NCI-H2107 (cell line): ENCODE data around the gene TMEM229A.
"Not testable (repeated sequence)": the region's sequence is repeated elsewhere in the genome, so short reads cannot be mapped to it uniquely, and the experiment has no call there.

ENCODE experiments used
- DNase-seq: peaks from one replicate; lab custom pipeline; 2025; lab: John Stamatoyannopoulos, UW

The TMEM229A gene

GRCh38 chr7:124031919-124032318 is 948 bp downstream of the TMEM229A start:
- no peak for DNase-seq

DNA sequence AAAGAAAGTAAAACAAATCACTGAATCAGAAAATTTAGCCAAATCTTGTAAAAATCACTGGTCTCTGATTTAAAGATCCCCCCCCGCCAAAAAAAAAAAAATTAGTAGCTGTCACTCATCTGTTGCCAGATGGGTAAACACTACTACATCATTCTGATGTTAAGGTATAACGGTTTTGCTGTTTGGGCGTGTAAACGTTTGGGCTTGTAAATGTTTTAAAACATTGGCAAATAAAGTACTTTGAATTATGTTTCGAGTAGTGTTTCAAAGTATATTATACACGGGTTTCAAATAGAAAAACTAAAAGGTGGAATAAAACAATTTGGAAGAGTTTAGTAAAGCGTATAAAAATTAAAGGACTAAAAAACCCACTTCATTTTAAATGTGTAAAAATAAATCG is 1.5 kb downstream of the TMEM229A start:
- DNase-seq: no peak

DNA sequence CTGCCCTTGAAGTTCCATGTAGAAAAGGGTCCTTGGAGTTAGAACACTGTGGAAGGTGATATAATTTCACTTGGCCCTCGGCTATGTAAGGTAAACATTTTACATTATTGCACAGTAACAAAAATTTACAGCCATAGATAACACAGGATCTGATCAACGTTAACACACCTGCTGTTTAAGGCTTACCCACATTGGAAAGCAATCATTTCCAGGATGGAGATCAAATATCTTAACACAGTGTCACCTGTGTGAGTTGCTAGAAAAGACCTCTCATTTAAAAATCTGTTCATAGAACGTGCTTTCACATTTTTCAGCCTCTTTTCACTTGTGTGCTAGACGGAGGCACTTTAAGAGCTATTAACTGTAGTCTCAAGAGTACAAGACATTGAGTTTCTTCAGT is 1.9 kb downstream of the TMEM229A start:
- no peak for DNase-seq

DNA sequence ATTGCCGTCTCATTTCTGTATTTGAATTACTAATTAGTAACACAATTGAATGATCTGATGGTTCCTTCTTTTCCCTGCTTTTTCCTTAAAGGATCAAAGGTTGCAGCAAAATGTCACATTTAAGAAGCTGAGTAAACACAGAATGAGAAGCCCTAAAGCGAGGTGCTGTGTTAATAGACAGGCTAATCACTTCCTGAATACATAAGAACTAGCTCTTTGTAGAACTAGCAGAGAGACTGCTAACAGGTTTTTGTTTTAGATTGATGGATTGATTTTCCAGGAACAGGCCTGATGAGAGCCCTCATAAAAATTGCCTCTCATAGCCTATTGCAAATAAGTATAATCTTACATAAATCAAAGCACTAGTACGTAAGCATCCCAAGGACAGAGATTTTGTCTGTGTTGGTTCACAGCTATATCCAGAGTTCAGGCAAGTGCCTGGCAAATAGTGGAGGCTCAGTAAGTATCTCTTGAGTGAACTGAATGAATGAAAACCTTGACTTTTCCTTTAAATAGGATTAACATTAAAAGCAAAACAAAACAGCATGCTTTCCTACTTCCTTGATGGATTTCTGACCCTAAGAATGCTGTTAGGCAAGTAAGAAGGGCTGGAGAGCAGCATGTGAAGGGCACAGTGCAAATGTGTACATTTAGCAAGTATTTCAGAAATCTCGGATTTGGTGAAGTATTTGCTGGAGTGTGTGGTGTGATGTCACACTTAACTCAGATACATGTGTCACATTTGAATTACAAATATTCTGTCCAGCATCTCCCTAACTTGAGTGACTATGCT is 3.3 kb downstream of the TMEM229A start:
- DNase-seq: no peak

DNA sequence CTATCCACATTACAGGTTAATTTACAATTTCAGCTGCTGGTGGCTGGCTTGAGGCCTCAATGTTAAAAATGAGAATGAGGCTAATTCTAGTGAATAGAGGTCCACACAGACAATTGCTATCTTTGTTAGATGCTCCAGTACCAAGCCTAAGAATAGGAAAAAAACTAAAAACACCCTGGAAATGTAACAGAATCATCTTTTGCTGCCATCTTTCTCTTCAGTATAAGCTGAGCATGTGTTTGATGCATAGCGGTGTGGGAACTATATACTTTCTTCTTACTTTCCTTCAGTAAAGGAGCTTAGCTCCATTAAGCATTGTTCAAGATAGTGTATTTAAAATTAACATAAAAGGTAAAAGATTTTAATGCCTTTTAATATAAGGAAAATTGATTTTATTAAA is 5.6 kb downstream of the TMEM229A start:
- no peak for DNase-seq

- not testable (repeated sequence) for DNase-seq
Measured at GRCh38 chr7:124024329-124024728, 8.5 kb downstream of the TMEM229A start.

GRCh38 chr7:124022551-124022950 is 10.3 kb downstream of the TMEM229A start:
- DNase-seq: no peak

DNA sequence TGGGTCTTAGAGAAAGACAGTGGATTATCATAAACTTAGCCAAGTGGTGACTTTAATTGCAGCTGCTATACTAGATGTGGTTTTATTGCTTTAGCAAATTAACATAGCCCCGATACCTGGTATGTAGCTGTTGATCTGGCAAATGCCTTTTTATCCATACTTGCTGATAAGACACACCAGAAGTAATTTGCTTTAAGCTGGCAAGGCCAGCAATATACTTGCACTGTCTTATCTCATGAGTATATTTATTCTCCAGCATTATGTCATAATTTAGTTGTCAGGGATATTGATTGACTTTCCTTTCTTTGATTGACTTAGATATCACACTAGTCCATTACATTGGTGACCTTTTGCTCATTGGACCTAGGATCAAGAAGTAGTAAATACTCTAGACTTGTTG is 12.8 kb downstream of the TMEM229A start:
- no peak for DNase-seq

- DNase-seq: no peak
Measured at GRCh38 chr7:124013306-124013705, 19.6 kb downstream of the TMEM229A start.

DNA sequence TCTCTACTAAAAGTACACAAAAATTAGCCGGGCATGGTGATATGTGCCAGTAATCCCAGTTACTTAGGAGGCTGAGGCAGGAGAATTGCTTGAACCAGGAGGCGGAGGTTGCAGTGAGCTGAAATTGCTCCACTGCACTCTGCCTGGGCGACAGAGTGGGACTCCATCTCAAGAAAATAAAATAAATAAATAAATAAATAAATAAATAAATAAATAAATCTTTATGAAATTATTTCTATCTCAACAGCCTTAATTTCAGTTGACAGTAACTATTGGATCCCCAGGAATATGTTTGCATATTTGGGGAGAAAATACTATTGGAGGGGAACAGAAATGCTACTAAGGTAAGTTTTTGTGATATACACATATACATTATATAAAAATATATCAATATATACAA is 20.0 kb downstream of the TMEM229A start:
- no peak for DNase-seq

- DNase-seq: no peak
Measured at GRCh38 chr7:124009321-124009720, 23.5 kb downstream of the TMEM229A start.

DNA sequence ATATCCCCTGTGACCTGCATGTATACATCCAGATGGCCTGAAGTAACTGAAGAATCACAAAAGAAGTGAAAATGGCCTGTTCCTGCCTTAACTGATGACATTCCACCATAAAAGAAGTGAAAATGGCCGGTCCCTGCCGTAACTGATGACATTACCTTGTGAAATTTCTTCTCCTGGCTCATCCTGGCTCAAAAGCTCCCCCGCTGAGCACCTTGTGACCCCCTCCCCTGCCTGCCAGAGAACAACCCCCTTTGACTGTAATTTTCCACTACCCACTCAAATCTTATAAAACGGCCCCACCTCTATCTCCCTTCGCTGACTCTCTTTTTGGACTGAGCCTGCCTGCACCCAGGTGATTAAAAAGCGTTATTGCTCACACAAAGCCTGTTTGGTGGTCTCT is 24.6 kb downstream of the TMEM229A start:
- DNase-seq: not testable (repeated sequence)

- DNase-seq: no peak
Measured at GRCh38 chr7:123999703-124000102, 33.2 kb downstream of the TMEM229A start.

GRCh38 chr7:123998921-123999320 is 33.9 kb downstream of the TMEM229A start:
- DNase-seq: no peak

DNA sequence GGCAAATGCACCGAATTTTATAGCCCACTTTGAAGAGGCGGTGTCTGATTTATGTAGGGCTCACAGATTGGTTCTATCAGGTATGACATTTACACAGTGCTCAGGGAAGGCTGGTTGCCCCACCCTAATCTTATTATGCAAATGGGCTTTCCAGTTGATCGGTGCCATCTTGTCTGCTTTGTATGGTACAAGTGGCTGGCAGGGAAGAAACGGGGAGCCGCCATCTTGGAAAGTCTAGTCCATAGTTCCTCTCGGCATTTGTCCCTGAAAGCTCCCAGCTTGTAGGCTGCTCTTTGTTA is 36.6 kb downstream of the TMEM229A start:
- DNase-seq: no peak

DNA sequence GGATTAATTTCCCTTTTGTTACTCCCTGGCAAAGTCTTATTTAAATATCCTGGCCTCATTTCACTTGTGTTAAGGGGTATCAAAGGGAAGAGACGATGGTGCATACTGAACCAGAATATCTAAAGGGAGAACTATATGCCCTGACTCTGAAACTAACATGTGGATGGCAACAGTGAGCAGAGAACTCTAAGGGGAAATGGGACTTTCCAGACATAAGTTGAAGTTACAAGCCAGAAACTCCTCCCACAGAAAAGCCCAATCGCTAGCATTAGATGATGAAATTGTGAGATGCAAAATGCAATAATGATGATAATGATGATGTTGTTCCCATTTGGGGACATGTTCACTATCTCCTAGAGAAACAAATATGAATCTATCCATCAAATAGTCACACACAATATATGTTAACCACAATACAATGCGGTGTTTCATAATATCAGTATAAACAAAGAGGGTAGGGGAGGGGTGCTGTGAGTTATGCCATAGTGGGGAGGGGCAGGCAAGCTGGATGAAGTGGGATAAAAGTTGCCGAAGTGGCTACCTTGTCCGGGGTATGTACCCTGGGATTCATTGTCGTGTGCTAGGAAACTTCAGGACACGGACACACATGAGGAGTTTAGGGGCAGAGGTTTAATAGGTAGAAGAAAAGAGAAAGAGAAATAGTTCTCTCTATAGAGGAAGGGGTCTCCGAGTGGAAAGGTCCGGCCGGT is 37.1 kb downstream of the TMEM229A start:
- no peak for DNase-seq

- no peak for DNase-seq
Measured at GRCh38 chr7:123994449-123994848, 38.4 kb downstream of the TMEM229A start.

DNA sequence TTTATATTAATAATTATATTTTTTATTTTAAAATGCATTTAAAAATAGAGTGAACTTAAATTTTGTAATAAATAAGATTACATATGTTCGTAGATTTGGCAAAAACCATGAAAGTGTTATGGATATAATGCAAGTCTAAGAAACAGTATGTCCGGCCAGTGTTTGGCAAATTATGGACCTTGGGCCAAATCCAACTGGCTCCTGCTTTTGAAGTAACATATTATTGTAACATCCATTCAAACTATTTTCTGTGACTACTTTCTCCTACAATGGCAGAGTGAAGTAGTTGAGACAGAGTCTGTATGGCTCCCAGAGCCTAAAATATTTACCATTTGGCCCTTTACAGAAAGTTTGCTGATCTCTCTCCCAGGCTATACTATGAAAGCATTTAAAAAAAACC is 38.9 kb downstream of the TMEM229A start:
- DNase-seq: no peak

DNA sequence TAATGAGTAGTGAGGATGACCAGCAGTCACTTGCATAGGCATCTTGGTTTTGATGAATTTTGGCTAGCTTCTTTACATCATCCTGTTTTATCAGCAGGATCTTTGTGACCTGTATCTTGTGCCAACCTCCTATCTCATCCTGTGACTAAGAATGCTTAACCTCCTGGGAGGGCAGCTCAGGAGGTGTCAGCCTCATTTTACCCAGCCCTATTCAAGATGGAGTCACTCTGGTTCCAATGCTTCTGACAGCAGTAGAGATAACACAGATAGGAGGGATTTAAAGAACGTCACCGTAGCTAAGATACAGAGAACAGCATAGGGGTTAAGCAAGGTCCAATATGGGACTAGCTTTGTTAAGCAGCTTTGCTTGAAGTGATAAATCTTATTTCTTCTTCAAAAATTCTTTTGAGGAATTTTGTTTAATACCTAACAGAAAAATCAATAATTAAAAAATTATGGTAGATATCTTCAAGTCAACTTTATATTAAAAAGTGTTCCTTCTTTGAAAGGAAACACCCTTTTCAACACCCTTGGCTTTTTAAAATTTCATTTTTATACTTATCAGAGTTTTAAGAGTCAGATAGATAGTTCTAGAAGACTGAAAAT is 39.9 kb downstream of the TMEM229A start:
- no peak for DNase-seq

GRCh38 chr7:123987445-123987844 is 45.4 kb downstream of the TMEM229A start:
- no peak for DNase-seq
